ENCODE results near the gene DENND1B.

DNA sequence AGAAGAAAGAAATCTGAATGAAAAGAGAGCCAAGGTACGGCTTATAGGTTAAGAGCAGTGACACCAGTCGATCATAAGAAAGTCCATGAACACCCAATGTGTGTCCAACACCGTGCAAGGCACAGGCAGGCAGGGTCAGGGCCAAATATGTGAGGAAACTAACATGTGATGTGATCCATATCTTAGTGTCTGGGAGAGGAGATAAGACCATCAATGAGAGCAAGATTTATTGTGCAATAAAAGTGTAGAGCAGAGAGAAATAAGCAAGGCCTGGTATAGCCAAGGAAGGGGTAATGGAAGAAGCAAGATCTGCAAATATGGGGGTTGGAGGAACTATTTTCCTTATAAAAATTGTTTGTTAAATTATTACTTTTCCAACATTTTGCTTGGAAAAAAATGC, 308.5 kb downstream of the DENND1B start:
- TF ChIP-seq CTCF (conservative IDR thresholded peaks at IDR 0.05 in 1 of 2, IDR thresholded peaks at IDR 0.05 in 1 of 2; ENCODE audit: extremely low read depth in 1 of 2, insufficient read depth in 1 of 2, low read depth in 1 of 2, low read length in 2 of 2) = no peak
- no peak for TF ChIP-seq EZH2 (IDR thresholded peaks at IDR 0.05; ENCODE audit: borderline replicate concordance, low read length)

All from mammary epithelial cell (primary cell).